Naive B cell (primary cell): Measurements from ENCODE around the gene SDK1. TPM values are rescaled to one million over a fixed set of nuclear protein-coding genes. Genes with fewer than 3 reads are reported as not detected.

Experiments used
- ATAC-seq, 2 donors: fragments of 150-1000 bp; cut with Tn5 transposase; 2 replicates each; pipeline ENCODE4 v1.10.0; 2021; ENCODE audit warnings: low read depth in 2 of 2, mild to moderate bottlenecking in 2 of 2, moderate library complexity in 2 of 2
- DNase-seq: peaks from one replicate; pipeline ENCODE4 v3.0.0; 2022
- H3K27ac Mint-ChIP-seq, 6 donors: one replicate each; pipeline ENCODE4 v1.8.0; 2020 to 2022; ENCODE audit warnings: mild to moderate bottlenecking in 6 of 6, mixed read lengths in 6 of 6, moderate library complexity in 5 of 6, inconsistent platforms in 2 of 6
- H3K27me3 Mint-ChIP-seq, 3 donors: one replicate each; pipeline ENCODE4 v1.8.0; 2021 to 2022; ENCODE audit warnings: mixed read lengths in 3 of 3, mild to moderate bottlenecking in 1 of 3
- H3K36me3 Mint-ChIP-seq, 2 donors: one replicate each; pipeline ENCODE4 v1.8.0; 2020 to 2022; ENCODE audit warnings: mixed read lengths in 2 of 2, inconsistent platforms in 1 of 2, mild to moderate bottlenecking in 1 of 2
- H3K4me1 Mint-ChIP-seq, 3 donors: one replicate each; pipeline ENCODE4 v1.8.0; 2020 to 2022; ENCODE audit warnings: mixed read lengths in 3 of 3, inconsistent platforms in 1 of 3, mild to moderate bottlenecking in 1 of 3, moderate library complexity in 1 of 3
- H3K4me3 Mint-ChIP-seq, 8 donors: one replicate each; pipeline ENCODE4 v1.8.0; 2020 to 2022; ENCODE audit warnings: mild to moderate bottlenecking in 8 of 8, mixed read lengths in 8 of 8, moderate library complexity in 8 of 8, inconsistent platforms in 2 of 8
- H3K9me3 Mint-ChIP-seq, 7 donors: one replicate each; pipeline ENCODE4 v1.8.0; 2020 to 2022; ENCODE audit warnings: mixed read lengths in 7 of 7, mild to moderate bottlenecking in 5 of 7, inconsistent platforms in 2 of 7, moderate library complexity in 1 of 7
- polyA plus RNA-seq, 6 donors: library from polyadenylated mRNA; unstranded; fragments of 300-500 nt; fragmentation: Illumina TruSeq; gene quantifications; one replicate each; pipeline ENCODE4 v1.2.3, GENCODE V29; 2021; ENCODE audit warnings: low read depth in 6 of 6

SDK1 gene
- polyA plus RNA-seq, 6 donors from 2014 or later: 0.15 to 0.60 (median 0.38) TPM; not detected in 2

GRCh38 chr7:3790803-3791202 is 489.8 kb downstream of the SDK1 start:
- Mint-ChIP-seq H3K27ac (no peak overlapping the region), H3K27me3 (peaks cover 32 to 46% (median 32%) of the 10 kb centered on the region in 3 donors), H3K9me3 (no peaks in the 10 kb centered on the region), H3K4me1 (no peaks in the 10 kb centered on the region), H3K4me3 (no peak overlapping the region), H3K36me3 (no peaks in the 10 kb centered on the region)
- DNase-seq (no peak), ATAC-seq (no peak)

DNA sequence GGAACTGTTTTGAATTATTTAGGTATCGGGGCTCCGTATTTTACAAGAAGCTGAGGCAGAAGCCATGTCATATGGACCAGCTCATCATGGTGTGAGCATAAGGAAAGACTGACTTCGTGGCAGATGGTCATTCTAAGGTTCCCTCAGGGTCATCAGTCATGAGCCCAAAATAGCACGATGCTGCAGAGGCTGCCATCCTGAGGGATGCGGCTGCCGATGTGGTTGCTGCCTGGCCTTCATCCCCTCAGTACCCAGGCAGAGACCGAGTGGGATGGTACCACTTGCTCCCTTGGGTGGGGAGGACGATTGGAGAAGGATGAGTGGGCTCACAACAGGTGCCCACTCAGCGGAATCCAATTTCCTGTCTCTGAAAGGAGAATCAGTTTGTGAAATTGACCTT is 490.3 kb downstream of the SDK1 start:
- no peaks in the 10 kb centered on the region for H3K36me3 Mint-ChIP-seq
- H3K27me3 Mint-ChIP-seq: peaks cover 28 to 41% (median 32%) of the 10 kb centered on the region in 3 donors
- no peak for ATAC-seq
- no peak overlapping the region for H3K27ac Mint-ChIP-seq
- H3K9me3 Mint-ChIP-seq: no peaks in the 10 kb centered on the region
- DNase-seq: no peak
- H3K4me3 Mint-ChIP-seq: no peak overlapping the region
- H3K4me1 Mint-ChIP-seq: no peaks in the 10 kb centered on the region

- no peak overlapping the region for H3K27ac Mint-ChIP-seq
- ATAC-seq (no peak), DNase-seq (no peak)
- no peak overlapping the region for H3K4me3 Mint-ChIP-seq
- no peaks in the 10 kb centered on the region for H3K36me3 Mint-ChIP-seq
- H3K27me3 Mint-ChIP-seq: peaks cover 0 to 8% (median 5%) of the 10 kb centered on the region in 3 donors
- H3K4me1 Mint-ChIP-seq: no peaks in the 10 kb centered on the region
- H3K9me3 Mint-ChIP-seq: peaks cover 0 to 3% (median 0%) of the 10 kb centered on the region in 7 donors
These were observed 494.1 kb downstream of the SDK1 start for GRCh38 chr7:3795141-3795540.

- no peak for ATAC-seq
- DNase-seq: no peak
- H3K9me3 Mint-ChIP-seq: peaks cover 0 to 3% (median 0%) of the 10 kb centered on the region in 7 donors
- peak overlapping the region in 1 of 6 donors; percentile 0 for H3K27ac Mint-ChIP-seq
- H3K4me1 Mint-ChIP-seq: no peaks in the 10 kb centered on the region
- no peak overlapping the region for H3K4me3 Mint-ChIP-seq
- no peaks in the 10 kb centered on the region for H3K36me3 Mint-ChIP-seq
- peaks cover 0 to 8% (median 5%) of the 10 kb centered on the region in 3 donors for H3K27me3 Mint-ChIP-seq
These were observed 494.7 kb downstream of the SDK1 start for GRCh38 chr7:3795781-3796180.

DNA sequence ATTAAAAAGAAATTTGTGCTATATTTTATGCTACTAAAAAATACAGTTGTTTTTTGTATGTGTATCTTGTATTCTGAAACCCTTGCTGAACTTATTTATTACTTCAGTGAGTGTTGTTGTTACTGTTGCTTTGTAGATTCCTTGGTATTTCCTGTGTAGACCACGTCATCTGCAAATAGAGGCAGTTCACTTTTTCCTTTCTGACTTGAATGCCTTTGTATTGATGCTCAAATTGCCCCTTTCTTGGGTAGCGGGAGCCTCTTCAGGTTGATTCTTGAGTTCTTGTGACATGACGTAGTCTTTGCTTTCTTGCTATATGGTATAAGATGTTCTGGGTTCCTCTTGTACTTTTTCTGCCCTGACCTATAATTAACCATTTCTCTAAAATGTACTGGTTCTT is 504.1 kb downstream of the SDK1 start:
- H3K36me3 Mint-ChIP-seq: no peaks in the 10 kb centered on the region
- H3K27me3 Mint-ChIP-seq: peaks cover 7 to 11% (median 11%) of the 10 kb centered on the region in 3 donors
- no peaks in the 10 kb centered on the region for H3K9me3 Mint-ChIP-seq
- H3K27ac Mint-ChIP-seq: no peak overlapping the region
- DNase-seq: no peak
- ATAC-seq: no peak
- no peaks in the 10 kb centered on the region for H3K4me1 Mint-ChIP-seq
- H3K4me3 Mint-ChIP-seq: no peak overlapping the region

GRCh38 chr7:3806516-3806915 is 505.5 kb downstream of the SDK1 start:
- Mint-ChIP-seq H3K4me3 (no peak overlapping the region), H3K4me1 (no peaks in the 10 kb centered on the region), H3K9me3 (peaks cover 0 to 5% (median 0%) of the 10 kb centered on the region in 7 donors), H3K36me3 (no peaks in the 10 kb centered on the region), H3K27me3 (peaks cover 11 to 12% (median 11%) of the 10 kb centered on the region in 3 donors), H3K27ac (no peak overlapping the region)
- DNase-seq (no peak), ATAC-seq (no peak)

GRCh38 chr7:3807824-3808223 is 506.8 kb downstream of the SDK1 start:
- H3K36me3 Mint-ChIP-seq: no peaks in the 10 kb centered on the region

DNA sequence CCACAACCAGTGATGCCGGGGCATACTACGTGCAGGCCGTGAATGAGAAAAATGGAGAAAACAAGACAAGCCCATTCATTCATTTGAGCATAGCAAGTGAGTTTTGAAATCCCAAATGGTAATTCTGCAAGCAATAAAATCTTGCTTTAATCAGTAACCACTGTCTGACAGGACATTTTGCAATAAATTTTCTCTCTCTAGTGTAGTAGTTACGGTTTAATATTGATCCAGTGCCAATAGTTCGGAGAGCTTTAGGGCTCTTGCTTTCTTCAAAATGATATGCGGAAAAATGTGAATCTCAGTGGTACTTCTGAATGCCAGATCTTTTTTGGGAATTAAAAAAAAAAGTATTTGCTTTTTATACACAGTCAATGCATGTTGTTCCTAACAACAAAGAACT is 520.4 kb downstream of the SDK1 start:
- H3K9me3 Mint-ChIP-seq: no peaks in the 10 kb centered on the region
- peaks cover 0 to 3% (median 0%) of the 10 kb centered on the region in 3 donors for H3K4me1 Mint-ChIP-seq
- H3K36me3 Mint-ChIP-seq: no peaks in the 10 kb centered on the region
- no peak overlapping the region for H3K4me3 Mint-ChIP-seq
- H3K27ac Mint-ChIP-seq: no peak overlapping the region
- peaks cover 0 to 24% (median 9%) of the 10 kb centered on the region in 3 donors for H3K27me3 Mint-ChIP-seq
- ATAC-seq (no peak), DNase-seq (no peak)

More at GRCh38 chr7:3807824-3808223, 506.8 kb downstream of the SDK1 start:
- Mint-ChIP-seq H3K9me3 (peaks cover 0 to 5% (median 0%) of the 10 kb centered on the region in 7 donors), H3K4me1 (no peaks in the 10 kb centered on the region), H3K27me3 (peaks cover 11 to 12% (median 11%) of the 10 kb centered on the region in 3 donors), H3K27ac (no peak overlapping the region), H3K4me3 (no peak overlapping the region)
- ATAC-seq: no peak
- no peak for DNase-seq

DNA sequence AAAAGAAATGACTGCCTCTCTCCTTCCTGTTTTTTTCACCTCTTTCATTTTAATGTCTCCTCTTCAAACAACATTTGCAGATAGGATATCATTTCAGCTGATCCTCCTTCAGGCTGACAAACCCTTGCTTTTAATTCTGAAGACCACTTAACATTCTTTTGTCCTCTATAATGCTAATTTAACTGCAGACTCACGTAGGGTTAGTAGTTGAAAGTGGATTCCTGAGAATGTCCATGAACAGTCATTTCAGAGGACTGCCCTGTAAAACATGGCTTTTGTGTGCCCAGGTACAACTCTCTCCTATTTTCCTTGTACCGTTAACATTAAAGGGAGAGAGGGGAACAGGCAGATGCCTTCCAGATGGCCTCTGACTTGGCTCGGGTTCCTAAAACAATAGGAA is 524.4 kb downstream of the SDK1 start:
- no peak overlapping the region for H3K4me3 Mint-ChIP-seq
- H3K27me3 Mint-ChIP-seq: peaks cover 4 to 30% (median 18%) of the 10 kb centered on the region in 3 donors
- no peak overlapping the region for H3K27ac Mint-ChIP-seq
- no peak for ATAC-seq
- no peak for DNase-seq
- no peaks in the 10 kb centered on the region for H3K9me3 Mint-ChIP-seq
- no peaks in the 10 kb centered on the region for H3K36me3 Mint-ChIP-seq
- H3K4me1 Mint-ChIP-seq: no peaks in the 10 kb centered on the region

GRCh38 chr7:3832199-3832598 is 531.1 kb downstream of the SDK1 start:
- no peak for ATAC-seq
- H3K27me3 Mint-ChIP-seq: peaks cover 4 to 28% (median 25%) of the 10 kb centered on the region in 3 donors
- H3K27ac Mint-ChIP-seq: no peak overlapping the region
- H3K36me3 Mint-ChIP-seq: no peaks in the 10 kb centered on the region
- H3K9me3 Mint-ChIP-seq: no peaks in the 10 kb centered on the region
- DNase-seq: no peak
- no peak overlapping the region for H3K4me3 Mint-ChIP-seq
- H3K4me1 Mint-ChIP-seq: no peaks in the 10 kb centered on the region

DNA sequence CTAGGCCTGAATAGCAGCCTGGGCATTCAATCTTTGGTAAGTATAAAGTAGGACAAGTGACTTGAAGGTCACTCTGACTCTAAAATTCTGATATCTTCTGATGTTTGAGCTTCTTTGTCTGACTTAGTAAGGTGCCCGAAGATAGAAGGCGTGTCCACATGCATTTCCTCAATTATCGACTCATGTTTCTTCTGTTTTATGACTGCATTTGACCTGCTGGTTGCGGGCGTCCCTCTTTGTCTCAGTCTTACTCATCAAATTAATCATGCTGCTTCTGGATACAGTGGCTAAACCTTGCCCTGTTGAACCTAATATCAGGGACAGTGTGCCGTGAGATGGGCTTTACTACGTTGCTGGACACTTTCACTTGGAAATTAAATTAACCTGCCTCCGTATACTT is 534.1 kb downstream of the SDK1 start:
- Mint-ChIP-seq H3K4me3 (no peak overlapping the region), H3K4me1 (no peaks in the 10 kb centered on the region)
- ATAC-seq: no peak

DNA sequence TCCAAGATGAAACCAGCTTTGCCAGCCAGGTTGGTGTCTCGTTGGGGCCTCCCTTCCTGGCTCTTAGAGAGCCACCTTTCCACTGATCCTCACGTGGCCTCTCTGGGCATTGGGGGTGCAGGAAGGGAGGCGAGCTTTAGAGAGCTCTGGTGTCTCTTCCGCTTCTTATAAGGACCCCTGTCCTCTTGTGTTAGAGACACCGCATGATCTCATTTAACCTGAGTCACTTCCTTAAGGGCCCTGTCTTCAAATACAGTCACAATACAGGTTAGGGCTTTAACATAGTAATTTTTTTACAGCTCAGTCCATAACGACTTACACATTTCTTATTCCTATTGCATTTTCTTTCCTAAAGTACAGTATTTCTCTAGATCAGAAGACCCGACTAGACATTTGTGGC is 535.8 kb downstream of the SDK1 start:
- no peak overlapping the region for H3K27ac Mint-ChIP-seq
- no peaks in the 10 kb centered on the region for H3K4me1 Mint-ChIP-seq
- peaks cover 6 to 40% (median 28%) of the 10 kb centered on the region in 3 donors for H3K27me3 Mint-ChIP-seq
- DNase-seq: no peak
- H3K36me3 Mint-ChIP-seq: no peaks in the 10 kb centered on the region
- ATAC-seq: no peak
- H3K4me3 Mint-ChIP-seq: no peak overlapping the region
- H3K9me3 Mint-ChIP-seq: no peaks in the 10 kb centered on the region

More for the DNA sequence above, 534.1 kb downstream of the SDK1 start:
- Mint-ChIP-seq H3K27ac (no peak overlapping the region), H3K9me3 (no peaks in the 10 kb centered on the region), H3K27me3 (peaks cover 6 to 40% (median 28%) of the 10 kb centered on the region in 3 donors), H3K36me3 (no peaks in the 10 kb centered on the region)
- no peak for DNase-seq

DNA sequence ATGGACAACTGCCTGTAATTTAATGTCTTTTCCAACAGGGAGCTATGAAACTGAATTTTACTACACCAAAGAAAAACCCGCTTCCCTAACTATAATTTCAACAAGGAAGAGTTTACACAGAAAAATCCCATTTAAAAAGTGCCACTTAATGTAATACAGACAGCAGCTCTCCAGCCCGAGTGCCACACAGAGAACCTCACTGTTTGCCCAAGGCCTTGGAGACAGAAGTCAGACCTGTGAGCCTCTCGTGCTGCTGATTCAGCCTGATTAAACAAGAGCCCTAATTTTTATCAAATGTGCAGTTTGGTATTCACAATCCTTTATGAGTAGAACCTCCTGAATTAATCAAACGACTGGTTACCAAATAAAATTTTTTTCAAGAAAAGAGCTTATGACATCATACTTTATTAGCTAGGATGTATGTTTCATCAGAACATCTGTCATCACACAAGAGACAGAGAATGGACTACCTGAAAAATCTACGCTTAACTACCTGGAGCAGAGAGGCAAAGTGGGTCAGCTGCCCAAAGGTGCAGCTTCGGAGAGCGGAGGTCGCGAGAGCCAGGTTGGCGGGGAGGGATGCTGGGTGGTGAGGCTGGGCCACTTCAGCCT is 543.6 kb downstream of the SDK1 start:
- no peak for DNase-seq
- H3K27ac Mint-ChIP-seq: peak overlapping the region in 1 of 6 donors; percentile 41
- no peak for ATAC-seq
- peaks cover 0 to 6% (median 6%) of the 10 kb centered on the region in 3 donors for H3K27me3 Mint-ChIP-seq
- peaks cover 0 to 3% (median 0%) of the 10 kb centered on the region in 7 donors for H3K9me3 Mint-ChIP-seq
- H3K4me1 Mint-ChIP-seq: no peaks in the 10 kb centered on the region
- H3K36me3 Mint-ChIP-seq: no peaks in the 10 kb centered on the region
- H3K4me3 Mint-ChIP-seq: no peak overlapping the region

DNA sequence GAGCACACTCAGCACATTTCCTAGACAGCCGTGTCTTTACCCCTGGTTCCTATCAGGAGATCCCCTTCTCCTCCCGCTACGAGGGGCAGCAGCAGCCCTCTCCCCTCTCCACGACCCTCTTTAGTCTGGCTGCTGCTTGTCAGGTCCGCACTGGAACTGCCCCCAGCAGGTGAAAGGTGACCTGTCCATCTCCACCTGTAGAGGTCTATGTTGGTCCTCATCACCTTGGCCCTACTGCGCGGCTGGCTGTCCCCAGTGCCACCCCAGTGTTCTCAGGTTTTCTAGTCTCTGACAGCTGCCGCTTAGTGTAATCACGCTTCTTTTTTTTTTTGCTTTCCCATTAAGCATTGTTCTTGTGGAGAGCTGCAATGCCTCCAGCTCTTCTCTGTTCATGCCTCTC is 545.7 kb downstream of the SDK1 start:
- DNase-seq (no peak), ATAC-seq (no peak)
- Mint-ChIP-seq H3K27ac (peak overlapping the region in 1 of 6 donors; percentile 41), H3K4me3 (no peak overlapping the region), H3K27me3 (peaks cover 0 to 11% (median 11%) of the 10 kb centered on the region in 3 donors), H3K9me3 (peaks cover 0 to 3% (median 0%) of the 10 kb centered on the region in 7 donors), H3K36me3 (no peaks in the 10 kb centered on the region), H3K4me1 (no peaks in the 10 kb centered on the region)
